Cardiac muscle cell (in vitro differentiated cells and primary cell): ENCODE measurements around the gene SLC22A5. TPM values are rescaled to one million over a fixed set of nuclear protein-coding genes. Genes with fewer than 3 reads are reported as not detected.

ENCODE experiments used
- DNase-seq, 2 donors: peaks; one replicate each; pipeline versions ENCODE4 v3.0.0 to v3.0.0-alpha.2; 2010 to 2017; ENCODE audit warnings: low read depth in 1 of 2, low spot score in 1 of 2
- H3K27ac ChIP-seq: fragments of 200-600 bp; sonication (generic); 2 replicates; pipeline ENCODE4 v1.5.1; 2016
- H3K27me3 ChIP-seq: fragments of 200-600 bp; sonication (generic); 2 replicates; pipeline ENCODE4 v1.6.0; 2016; ENCODE audit warnings: control low read depth
- H3K36me3 ChIP-seq: fragments of 200-600 bp; sonication (generic); 2 replicates; pipeline ENCODE4 v1.5.1; 2016; ENCODE audit warnings: control low read depth
- H3K4me1 ChIP-seq: fragments of 200-600 bp; sonication (generic); 2 replicates; pipeline ENCODE4 v1.8.1; 2017; ENCODE audit warnings: low read depth, mild to moderate bottlenecking, mixed run types
- H3K4me3 ChIP-seq: fragments of 200-600 bp; sonication (generic); 2 replicates; pipeline ENCODE4 v1.5.1; 2016; ENCODE audit warnings: mild to moderate bottlenecking
- H3K9me3 ChIP-seq: fragments of 200-600 bp; sonication (generic); 2 replicates; pipeline ENCODE4 v1.5.1; 2017; ENCODE audit warnings: low read depth, mild to moderate bottlenecking, control low read depth
- CTCF ChIP-seq: IDR thresholded peaks from 2 replicates; pipeline ENCODE4 v1.5.1; 2012; ENCODE audit warnings: low read depth, mild to moderate bottlenecking, low read length
- polyA plus RNA-seq: library from polyadenylated mRNA; unstranded; fragments of >200 nt; fragmentation: Nextera tagmentation; extraction: Ambion mirVana; gene quantifications from 2 replicates; pipeline ENCODE4 v1.2.1, GENCODE V29; 2016
- total RNA-seq: library from RNA; depleted of rRNA; stranded (reverse); fragments of >200 nt; gene quantifications from 2 replicates; pipeline ENCODE4 v1.2.3, GENCODE V29; 2016

Gene SLC22A5
- total and polyA plus RNA-seq, 2 experiments from 2014 or later: 3.0 to 6.4 TPM

- no peaks in the 10 kb centered on the region for H3K4me1 ChIP-seq
These were observed 36.1 kb downstream of the SLC22A5 start for GRCh38 chr5:132405646-132406045.

GRCh38 chr5:132406144-132406783 is 36.8 kb downstream of the SLC22A5 start:
- no peak overlapping the region for H3K27ac ChIP-seq

More at GRCh38 chr5:132405646-132406045, 36.1 kb downstream of the SLC22A5 start:
- no peaks in the 10 kb centered on the region for H3K9me3 ChIP-seq
- no peak overlapping the region for H3K4me3 ChIP-seq
- no peaks in the 10 kb centered on the region for H3K36me3 ChIP-seq
- no peak for TF ChIP-seq CTCF
- peaks cover 15% of the 10 kb centered on the region for H3K27me3 ChIP-seq
- no peak for DNase-seq
- no peak overlapping the region for H3K27ac ChIP-seq

GRCh38 chr5:132407970-132408369 is 38.5 kb downstream of the SLC22A5 start:
- H3K36me3 ChIP-seq: no peaks in the 10 kb centered on the region
- H3K9me3 ChIP-seq: no peaks in the 10 kb centered on the region
- H3K4me1 ChIP-seq: no peaks in the 10 kb centered on the region
- no peak overlapping the region for H3K4me3 ChIP-seq
- DNase-seq: no peak
- no peak overlapping the region for H3K27ac ChIP-seq
- peaks cover 15% of the 10 kb centered on the region for H3K27me3 ChIP-seq
- no peak for TF ChIP-seq CTCF

More at GRCh38 chr5:132406144-132406783, 36.8 kb downstream of the SLC22A5 start:
- H3K36me3 ChIP-seq: no peaks in the 10 kb centered on the region
- no peak overlapping the region for H3K4me3 ChIP-seq
- no peaks in the 10 kb centered on the region for H3K9me3 ChIP-seq
- no peak for TF ChIP-seq CTCF
- peaks cover 15% of the 10 kb centered on the region for H3K27me3 ChIP-seq
- H3K4me1 ChIP-seq: no peaks in the 10 kb centered on the region
- no peak for DNase-seq

GRCh38 chr5:132408456-132408855 is 38.9 kb downstream of the SLC22A5 start:
- Histone ChIP-seq H3K27me3 (peaks cover 15% of the 10 kb centered on the region), H3K4me1 (no peaks in the 10 kb centered on the region), H3K36me3 (no peaks in the 10 kb centered on the region), H3K27ac (no peak overlapping the region), H3K9me3 (no peaks in the 10 kb centered on the region), H3K4me3 (no peak overlapping the region)
- TF ChIP-seq CTCF: no peak
- no peak for DNase-seq

GRCh38 chr5:132408965-132409364 is 39.5 kb downstream of the SLC22A5 start:
- DNase-seq: no peak
- H3K36me3 ChIP-seq: no peaks in the 10 kb centered on the region
- H3K4me1 ChIP-seq: no peaks in the 10 kb centered on the region
- H3K27ac ChIP-seq: no peak overlapping the region
- peaks cover 15% of the 10 kb centered on the region for H3K27me3 ChIP-seq
- no peak for TF ChIP-seq CTCF
- no peaks in the 10 kb centered on the region for H3K9me3 ChIP-seq
- H3K4me3 ChIP-seq: no peak overlapping the region
